GM08714 (cell line): Measurements from ENCODE around the gene OR52K2.
"Not testable (repeated sequence)": the region's sequence is repeated elsewhere in the genome, so short reads cannot be mapped to it uniquely, and the experiment has no call there.

Source experiments
- H3K4me3 ChIP-seq: fragments of 200-500 bp; sonication (Bioruptor generic); 2 replicates; pipeline ENCODE4 v1.5.1; 2014; ENCODE audit warnings: mild to moderate bottlenecking, low read length, inconsistent platforms
- ZNF274 ChIP-seq: IDR thresholded peaks from 2 replicates; pipeline ENCODE4 v1.6.1; 2012; ENCODE audit warnings: mild to moderate bottlenecking, low read depth, low read length

Gene OR52K2

GRCh38 chr11:4448995-4449394, at the start of gene OR52K2:
TSS of gene OR52K2 (plus strand) at chr11:4449295. CDS start at chr11:4449340, 45 bp downstream.
- no peak for TF ChIP-seq ZNF274

GRCh38 chr11:4406206-4406605, 42.9 kb upstream of the OR52K2 start:
- H3K4me3 ChIP-seq, result not testable (repeated sequence)

More at GRCh38 chr11:4448995-4449394, at the start of gene OR52K2:
- H3K4me3 ChIP-seq, result no peak within 1 kb of the TSS

GRCh38 chr11:4416306-4416705, 32.8 kb upstream of the OR52K2 start:
- H3K4me3 ChIP-seq, result no peak overlapping the region
- no peak for TF ChIP-seq ZNF274

GRCh38 chr11:4416816-4417215, 32.3 kb upstream of the OR52K2 start:
- H3K4me3 ChIP-seq, result no peak overlapping the region
- no peak for TF ChIP-seq ZNF274

- no peak for TF ChIP-seq ZNF274
- no peak overlapping the region for H3K4me3 ChIP-seq
Measured at GRCh38 chr11:4418403-4418802, 30.7 kb upstream of the OR52K2 start.

GRCh38 chr11:4430051-4430450, 19.0 kb upstream of the OR52K2 start:
- no peak for TF ChIP-seq ZNF274
- H3K4me3 ChIP-seq, result no peak overlapping the region

GRCh38 chr11:4433856-4434255, 15.2 kb upstream of the OR52K2 start:
- H3K4me3 ChIP-seq, result no peak overlapping the region
- TF ChIP-seq ZNF274, result no peak

- TF ChIP-seq ZNF274, result no peak
- H3K4me3 ChIP-seq, result no peak overlapping the region
Measured at GRCh38 chr11:4436411-4436810, 12.7 kb upstream of the OR52K2 start.

- TF ChIP-seq ZNF274, result no peak
Measured at GRCh38 chr11:4441515-4441914, 7.6 kb upstream of the OR52K2 start.

GRCh38 chr11:4443232-4443891, 5.7 kb upstream of the OR52K2 start:
- no peak overlapping the region for H3K4me3 ChIP-seq
- TF ChIP-seq ZNF274, result no peak

More at GRCh38 chr11:4441515-4441914, 7.6 kb upstream of the OR52K2 start:
- H3K4me3 ChIP-seq, result no peak overlapping the region

GRCh38 chr11:4453118-4453517, 4.0 kb downstream of the OR52K2 start:
- H3K4me3 ChIP-seq, result no peak overlapping the region
- no peak for TF ChIP-seq ZNF274

- no peak overlapping the region for H3K4me3 ChIP-seq
- TF ChIP-seq ZNF274, result no peak
Measured at GRCh38 chr11:4454021-4454420, 4.9 kb downstream of the OR52K2 start.

GRCh38 chr11:4455419-4455818, 6.3 kb downstream of the OR52K2 start:
- TF ChIP-seq ZNF274, result no peak
- H3K4me3 ChIP-seq, result no peak overlapping the region

GRCh38 chr11:4459500-4459899, 10.4 kb downstream of the OR52K2 start:
- no peak overlapping the region for H3K4me3 ChIP-seq
- no peak for TF ChIP-seq ZNF274

- TF ChIP-seq ZNF274, result no peak
- H3K4me3 ChIP-seq, result no peak overlapping the region
Measured at GRCh38 chr11:4460151-4460550, 11.1 kb downstream of the OR52K2 start.

GRCh38 chr11:4464216-4465159, 15.4 kb downstream of the OR52K2 start:
- TF ChIP-seq ZNF274, result no peak
- H3K4me3 ChIP-seq, result no peak overlapping the region
